HG03097 (cell line): ENCODE results near the gene CDRT15.
"Not testable (repeated sequence)": the region's sequence is repeated elsewhere in the genome, so short reads cannot be mapped to it uniquely, and the experiment has no call there.

Experiments
- ATAC-seq: cut with Tn5 transposase; IDR thresholded peaks from one replicate; pipeline ENCODE4 v1.9.1; 2021; ENCODE audit not compliant: unreplicated experiment, low FRiP score

CDRT15 gene

DNA sequence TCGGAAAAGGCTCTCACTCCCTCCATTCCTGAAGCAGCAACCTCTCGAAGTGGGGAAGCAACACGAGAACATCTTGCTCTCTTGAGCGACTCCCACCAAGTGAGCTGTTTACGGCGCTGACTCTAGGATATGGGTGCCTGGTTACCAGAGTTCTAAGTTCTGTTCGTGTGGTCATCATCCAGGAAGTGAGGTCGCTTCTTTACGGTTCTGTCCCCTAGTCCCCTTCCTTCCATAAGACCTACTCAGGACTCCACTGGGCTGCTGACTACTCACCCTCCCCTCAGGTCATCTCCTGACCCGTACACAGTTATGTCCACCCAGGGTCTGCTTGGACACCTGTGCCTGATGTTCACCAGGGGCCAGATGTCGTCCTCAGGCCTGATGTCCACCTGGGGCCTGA is at the start of gene CDRT15:
CDRT15 (minus strand) TSS at position 101 of the 400 bp plus-strand sequence; CDS start at position 72, 29 bp downstream.
- not testable (repeated sequence) for ATAC-seq

DNA sequence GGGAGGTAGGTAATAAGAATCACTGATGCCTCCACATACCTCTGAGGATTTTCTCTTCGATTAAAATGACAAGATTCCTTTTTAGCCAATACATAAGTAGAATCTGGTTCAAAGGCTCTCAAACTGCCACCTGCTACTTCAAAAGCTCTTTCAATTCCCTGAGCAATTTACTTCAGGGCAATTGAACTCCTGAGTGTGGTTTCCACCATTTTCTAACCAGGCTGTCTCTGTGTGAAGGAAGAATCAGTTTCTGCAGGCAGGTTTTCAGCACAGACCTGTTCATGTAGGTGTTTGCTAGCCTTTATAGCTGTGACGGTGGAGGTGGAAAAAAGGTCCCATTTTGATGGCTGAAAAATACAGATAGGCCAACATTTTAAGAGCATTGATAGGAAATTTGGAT is 46.1 kb upstream of the CDRT15 start:
- no peak for ATAC-seq

DNA sequence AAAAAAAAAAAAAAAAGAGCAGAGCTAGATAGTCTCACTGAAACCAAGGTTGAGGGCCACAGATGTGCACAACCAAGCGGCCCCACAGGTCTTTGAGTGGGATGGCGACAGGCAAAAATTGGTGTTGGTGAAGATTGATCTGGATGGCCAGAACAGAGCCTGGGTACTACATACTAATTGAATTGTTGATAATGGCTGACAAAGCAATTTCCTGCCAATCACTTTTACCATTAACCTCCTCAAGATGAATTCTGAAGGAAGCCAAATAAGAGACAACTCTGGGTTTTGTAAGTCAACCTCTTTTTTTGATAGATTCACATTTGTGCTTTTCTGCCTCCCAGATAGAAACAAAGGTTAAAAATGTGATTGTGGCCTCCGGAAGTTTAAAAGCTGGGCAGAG is 44.9 kb upstream of the CDRT15 start:
- no peak for ATAC-seq

DNA sequence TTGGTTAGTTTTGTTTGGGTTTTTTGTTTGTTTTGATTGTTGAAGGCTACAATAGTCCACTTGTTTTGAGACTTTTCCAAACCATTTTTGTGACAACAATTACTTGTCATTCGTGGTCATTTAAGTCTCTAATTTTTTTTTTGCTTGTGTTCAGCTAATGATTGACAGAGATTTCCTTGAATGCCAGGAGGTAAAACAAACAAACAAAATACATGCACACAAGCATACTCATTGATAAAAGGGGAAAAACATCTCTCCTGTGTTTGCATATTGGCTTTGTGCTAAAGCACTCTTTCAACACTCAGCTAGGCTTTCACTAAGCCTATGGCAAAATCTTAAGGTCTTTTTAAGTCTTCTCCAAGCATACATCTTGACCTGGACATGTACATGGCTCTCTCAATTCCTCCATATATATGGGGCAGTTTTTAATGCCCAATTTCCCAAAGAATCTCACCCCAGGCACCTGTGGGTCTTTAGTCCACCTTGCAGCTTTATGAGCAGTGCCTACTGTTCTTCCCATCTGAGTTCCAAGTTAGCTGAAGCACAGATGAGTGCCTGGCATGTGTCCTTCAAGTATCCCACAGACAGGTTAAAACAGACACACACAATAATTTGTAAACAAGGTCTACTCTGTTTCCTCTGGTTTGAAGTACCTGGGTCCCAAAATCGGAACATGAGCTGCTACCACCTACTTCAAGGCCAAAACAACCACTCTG is 40.0 kb upstream of the CDRT15 start:
- ATAC-seq = no peak

DNA sequence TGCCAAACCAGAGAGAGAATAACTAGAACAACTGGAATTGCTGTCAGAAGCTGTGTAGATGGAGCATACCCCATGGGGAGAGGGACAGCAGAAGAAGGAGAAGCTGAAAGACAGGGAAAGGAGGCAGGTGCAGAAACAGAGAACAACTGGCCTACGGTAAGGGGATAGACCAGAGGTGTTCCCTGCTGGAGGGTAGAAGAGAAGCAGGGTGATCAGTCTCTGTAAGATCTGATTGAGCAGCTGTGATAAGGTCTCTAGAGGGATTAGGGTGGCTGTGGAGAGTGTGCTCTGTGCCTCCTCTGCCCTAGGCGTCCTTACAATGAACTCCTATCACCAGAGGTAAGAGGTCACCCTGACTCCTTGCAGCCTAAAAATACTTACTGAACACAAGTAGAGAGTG is 33.8 kb upstream of the CDRT15 start:
- no peak for ATAC-seq

DNA sequence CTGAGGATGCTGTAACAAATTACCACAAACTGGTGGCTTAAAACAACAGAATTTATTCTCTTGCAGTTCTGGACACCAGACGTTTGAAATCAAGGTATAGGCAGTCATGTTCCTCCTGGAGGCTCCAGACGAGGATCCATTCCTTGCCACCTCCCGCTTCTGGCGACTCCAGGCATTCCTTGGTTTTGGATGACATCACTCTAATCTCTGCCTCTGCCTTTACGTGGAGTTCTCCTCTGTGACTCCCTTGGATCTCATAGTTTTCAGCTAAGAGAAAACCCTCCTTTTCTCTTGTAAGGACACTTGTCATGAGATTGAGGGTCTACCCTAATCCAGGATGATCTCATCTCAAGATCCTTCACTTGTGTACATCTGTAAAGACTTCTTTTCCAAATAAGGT is 32.8 kb upstream of the CDRT15 start:
- ATAC-seq = no peak

DNA sequence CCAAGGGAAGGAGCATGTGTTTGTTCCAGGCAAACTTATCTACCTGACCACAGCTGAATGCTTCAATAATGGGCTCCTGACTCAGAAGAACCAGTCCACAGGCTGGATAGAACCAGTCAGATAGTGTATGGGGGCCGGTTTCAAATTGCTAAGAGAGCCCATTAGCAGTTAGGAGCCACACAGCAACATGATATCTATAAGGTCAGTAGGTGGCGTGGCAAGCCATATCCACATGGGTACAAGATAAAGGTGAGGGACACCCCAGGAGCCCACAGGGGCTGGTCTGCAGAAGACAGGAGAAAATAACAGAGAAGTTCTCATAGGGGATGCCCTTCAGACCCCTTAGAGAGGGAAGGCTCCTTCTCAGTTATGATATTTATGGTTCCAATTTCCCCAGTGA is 31.6 kb upstream of the CDRT15 start:
- ATAC-seq = no peak

DNA sequence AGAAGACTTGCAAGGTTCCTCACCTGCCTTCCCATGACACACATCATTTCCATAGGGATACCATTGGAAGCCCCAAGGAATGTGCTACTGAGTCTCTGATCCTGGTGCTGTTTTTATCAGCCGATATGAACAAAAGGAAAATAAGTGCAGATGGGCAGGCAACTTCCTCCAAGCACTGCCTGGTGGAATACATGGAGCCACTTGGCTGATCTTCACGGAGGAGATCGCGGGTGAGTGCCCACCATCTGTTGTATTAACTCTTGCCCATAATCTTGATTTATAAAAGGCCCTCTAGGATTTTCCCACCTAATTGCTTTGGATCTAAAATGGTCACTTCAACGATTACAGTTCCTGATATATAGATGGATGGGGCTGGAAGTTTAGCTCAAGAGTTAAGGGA is 24.7 kb upstream of the CDRT15 start:
- no peak for ATAC-seq

DNA sequence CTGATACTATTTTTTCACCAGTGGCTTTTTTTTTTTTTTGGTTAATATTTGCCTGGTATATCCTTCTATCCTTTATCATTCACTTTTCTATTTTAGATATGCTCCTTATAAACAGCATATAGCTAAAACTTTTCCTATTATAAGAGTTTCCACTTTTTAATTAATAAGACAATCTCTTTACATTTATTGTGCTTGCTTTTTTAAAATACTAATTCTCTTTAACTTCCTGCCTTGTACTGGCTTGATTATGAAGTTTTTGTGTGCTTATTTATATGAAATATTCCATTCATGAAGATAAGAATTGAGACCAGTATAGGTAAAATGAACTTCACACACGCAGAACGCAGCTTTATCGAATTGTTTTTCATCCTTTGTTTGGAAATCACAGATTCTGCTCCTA is 9.0 kb upstream of the CDRT15 start:
- no peak for ATAC-seq

DNA sequence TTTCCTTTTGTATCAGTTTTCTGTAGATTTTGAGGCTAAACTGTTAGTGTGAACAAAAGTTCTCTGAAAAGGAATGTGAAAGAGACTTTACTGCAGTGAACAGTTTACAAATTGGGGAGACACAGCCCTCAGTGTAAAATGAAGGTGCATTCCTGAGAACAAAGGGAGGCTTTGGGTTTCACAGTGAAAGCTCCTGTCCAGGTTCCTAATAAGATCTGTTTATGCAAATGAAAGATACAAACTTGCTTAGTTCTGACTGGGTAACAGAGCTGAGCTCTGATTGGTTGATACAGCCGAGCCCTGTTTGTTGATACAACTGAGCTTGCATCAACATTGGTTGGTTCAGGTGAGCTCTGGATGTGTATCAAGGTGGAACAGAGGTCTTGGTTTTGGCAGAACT is 8.3 kb upstream of the CDRT15 start:
- no peak for ATAC-seq

DNA sequence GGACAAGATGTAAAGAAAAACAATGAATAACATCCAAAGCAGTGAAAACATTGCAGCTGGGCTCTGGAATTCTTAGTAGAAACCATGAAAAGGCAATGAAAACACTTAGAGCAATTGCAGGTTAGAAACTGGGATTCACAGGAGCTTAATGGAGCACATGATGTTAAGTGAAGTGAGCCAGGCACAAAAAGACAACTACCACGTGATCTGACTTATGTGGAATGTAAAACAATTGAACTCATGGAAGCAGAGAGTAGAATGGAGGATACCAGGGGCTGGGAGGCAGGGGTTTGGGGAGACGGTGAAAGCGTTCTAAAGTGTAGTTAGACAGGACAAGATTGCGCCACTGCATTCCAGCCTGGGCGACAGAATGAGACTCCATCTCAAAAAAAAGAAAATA is 2.6 kb upstream of the CDRT15 start:
- ATAC-seq = not testable (repeated sequence)

DNA sequence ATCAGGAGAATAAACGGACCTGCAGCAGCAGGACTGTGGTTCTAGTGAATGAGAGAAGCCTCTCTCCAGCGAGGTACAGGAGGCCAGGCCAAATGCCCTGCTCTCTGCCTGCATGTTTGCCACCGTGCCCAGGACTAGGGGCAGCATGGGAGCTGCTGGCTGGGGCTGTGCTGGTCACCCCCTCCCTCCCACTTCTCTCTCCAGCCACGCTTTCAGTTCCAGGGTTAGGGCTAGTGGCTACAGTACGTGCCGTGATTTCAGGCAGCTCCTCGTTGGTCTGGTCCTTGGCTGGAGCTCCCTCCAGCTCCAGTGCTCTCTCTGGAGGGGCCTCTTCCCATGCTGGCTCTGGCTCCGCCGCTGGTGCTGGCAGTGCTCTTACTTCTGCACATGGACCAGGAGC is 630 bp downstream of the CDRT15 start:
- not testable (repeated sequence) for ATAC-seq

DNA sequence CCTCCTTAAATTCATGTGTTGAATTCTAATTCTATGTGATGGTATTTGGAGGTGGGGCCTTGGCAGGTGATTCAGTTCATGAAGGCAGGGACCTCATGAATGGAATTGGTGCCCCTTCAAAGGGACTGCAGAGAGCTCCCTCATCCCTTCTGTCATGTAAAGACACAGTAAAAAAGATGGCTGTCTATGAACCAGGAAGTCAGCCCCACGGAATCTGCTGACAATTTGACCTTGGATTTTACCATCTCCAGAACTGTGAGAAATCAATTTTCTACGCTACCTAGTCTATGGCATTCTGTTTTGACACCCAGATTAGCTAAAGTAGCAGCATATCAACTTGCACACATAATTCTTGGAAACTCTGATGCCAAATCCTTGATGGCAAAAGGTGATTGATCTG is 1.6 kb downstream of the CDRT15 start:
- not testable (repeated sequence) for ATAC-seq

DNA sequence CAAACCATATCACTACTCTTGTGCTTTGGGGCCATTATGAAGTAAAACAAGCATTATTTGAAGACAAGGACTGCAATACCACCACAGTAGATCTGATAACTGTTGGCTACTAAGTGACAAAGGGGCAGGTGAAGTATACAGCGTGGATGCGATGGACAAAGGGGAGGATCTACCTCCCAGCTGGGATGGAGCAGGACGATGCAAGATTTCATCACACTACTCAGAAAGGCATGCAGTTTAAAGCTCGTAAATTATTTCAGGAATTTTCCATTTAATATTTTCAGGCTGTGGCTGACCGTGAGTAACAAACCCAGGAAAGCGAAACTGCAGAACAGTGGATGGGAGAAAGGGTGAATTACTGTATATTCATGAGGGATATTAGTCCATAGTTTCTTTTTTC is 5.5 kb downstream of the CDRT15 start:
- ATAC-seq = not testable (repeated sequence)

DNA sequence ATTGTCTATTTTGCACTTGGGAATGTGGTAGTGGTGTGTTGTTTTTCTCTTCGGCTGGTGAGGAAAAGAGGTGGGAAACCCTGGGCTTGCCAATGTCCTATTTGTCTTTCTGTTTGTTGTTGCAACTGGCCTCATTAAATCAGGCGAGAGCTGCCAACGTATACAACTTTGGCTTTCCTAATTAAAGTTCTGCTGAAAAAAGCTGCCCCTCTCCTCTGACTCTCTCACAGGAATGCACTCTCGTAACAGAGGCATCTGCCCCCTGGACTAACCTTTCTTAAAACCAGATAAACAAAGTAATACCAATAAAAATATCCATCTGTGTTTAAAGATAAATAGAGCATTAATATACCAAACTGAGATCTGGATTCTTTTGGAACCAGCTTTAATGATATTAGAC is 7.8 kb downstream of the CDRT15 start:
- no peak for ATAC-seq

DNA sequence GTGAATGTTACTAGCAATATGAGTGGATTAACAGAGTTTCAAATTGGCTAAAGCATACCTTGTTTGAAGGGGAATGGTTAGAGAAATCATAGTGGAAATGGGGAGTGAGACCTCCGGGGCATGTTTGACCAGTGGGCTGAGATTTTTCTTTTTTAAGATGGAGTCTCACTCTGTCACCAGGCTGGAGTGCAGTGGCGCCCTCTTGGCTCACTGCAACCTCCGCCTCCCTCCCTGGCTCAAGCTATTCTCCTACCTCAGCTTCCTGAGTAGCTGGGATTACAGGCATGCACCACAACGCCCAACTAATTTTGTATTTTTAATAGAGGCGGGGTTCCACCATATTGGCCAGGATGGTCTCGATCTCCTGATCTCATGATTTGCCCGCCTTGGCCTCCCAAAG is 9.6 kb downstream of the CDRT15 start:
- no peak for ATAC-seq

DNA sequence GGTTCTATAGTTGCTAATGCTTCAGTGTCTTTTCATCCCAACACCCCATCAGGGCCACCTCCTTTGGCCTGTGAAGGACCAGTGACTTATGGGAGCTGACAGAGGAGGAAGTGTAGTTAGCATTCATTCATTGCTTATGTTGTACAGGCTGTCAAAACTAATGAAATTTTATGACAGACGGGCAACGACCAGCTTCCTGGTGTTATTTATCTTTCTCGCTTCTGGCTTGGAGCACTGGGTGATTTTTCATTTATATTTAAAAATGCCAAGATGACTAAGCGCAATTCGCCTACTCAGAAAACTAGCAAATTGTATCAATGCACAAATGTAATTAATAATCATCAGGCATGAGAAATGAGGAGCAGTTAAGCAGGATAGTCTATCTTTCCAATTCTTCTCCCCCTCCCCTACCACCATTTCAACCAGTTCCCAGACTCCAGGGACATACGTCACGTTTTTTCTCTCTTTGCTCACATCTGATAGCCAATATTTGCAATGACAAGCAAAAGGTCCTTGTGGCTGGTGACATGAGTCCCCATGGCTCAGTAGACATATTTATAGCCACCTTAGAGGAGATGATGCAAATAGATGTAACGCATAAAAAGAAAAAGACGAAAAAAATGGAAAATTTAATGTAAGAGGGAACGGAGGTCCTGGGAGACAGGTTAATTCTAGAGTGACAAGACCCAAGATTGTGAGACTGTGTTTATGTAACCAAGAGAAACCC is 11.2 kb downstream of the CDRT15 start:
- ATAC-seq = no peak

DNA sequence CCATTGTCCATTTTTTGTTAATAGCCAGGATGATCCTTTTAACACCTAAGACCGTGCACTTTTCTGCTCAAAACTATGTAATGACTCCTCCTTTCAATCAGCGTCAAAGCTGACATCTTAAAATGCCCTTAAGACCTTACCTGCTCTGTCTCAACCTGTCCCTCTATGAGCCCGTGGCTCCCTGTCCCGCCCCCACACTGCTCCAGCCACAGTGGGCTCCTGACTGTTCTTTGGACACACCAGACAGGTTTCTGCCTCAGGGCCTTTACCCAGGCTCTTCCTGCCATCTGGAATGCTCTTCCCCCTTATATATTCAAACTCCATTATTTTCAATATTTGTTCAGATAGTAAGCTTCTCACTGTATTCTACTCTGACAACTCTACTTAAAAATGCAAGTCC is 14.1 kb downstream of the CDRT15 start:
- no peak for ATAC-seq

DNA sequence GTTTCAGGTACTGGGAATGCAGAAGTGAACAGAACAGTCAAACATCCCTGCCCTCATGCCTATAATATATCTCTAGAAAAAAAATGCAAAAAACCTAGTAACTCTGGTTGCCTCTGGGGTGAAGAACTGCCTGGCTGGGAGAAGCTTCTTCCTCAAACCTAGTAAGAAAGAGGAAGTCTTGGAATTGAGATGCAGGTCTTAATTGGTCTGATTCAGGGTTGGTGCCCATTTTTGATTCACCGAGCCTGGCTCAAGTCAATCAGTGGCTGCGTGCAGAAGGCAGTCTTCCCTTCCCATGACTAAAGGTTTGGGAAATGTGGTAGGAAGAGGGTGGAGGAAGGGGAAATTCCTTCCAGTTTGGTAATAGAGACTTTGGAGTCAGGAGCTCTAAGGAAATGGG is 22.4 kb downstream of the CDRT15 start:
- ATAC-seq = no peak

DNA sequence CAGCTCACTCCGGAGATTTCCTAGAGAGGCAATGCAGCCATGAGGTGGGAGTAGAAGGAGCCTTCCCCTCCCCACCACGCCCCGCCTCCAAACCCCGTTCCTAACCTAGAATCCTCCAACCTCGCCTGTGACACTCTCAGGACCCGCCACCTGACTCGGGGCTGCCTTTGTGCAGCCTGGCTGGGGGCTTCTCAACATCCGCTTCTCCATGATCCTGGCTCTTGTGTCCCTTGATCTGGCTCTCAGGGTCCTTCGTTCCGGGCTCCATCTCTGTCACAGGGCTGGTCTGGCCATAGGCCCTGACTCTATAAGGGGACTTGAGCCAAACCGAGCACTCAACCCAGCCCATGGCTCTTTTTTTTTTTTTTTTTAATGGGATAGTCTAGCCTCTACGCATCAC is 24.3 kb downstream of the CDRT15 start:
- no peak for ATAC-seq

DNA sequence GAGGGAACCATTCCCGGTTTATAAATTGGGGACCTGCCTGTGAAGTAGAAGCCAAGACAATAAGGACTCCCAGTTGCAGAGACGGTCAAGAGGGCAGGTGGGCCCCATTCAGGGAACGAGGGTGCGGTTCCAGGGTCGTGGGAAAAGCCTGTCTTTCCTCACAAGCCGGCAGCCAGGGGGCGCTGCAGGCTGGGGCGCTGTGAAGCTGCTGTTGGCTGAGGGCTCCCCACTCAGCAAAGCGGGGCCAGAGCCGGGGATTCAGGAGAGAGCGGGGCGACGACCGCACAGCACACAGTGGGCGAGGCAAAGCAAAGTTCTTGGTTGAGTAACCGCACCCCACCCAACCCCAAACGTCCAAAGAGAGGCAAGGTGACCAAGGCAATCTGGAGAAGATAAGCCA is 24.9 kb downstream of the CDRT15 start:
- no peak for ATAC-seq

DNA sequence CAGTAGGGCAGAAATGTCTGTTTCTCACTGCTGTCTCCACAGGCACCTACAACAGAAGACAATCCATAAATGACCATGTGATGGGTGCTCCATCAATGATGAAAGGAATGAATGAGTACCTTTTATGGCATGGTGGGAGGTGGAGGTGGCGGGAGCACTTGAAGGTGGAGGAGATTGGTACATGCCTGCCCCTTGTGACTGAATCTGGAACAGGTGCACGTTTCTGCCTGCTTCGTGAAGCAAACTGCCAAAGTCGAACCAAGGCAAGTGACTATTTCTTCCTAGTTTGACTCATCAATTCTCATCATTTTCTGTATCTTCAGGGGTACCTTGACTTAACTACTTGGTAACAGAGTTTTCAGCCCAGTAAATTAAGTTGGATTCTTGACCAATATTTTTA is 25.4 kb downstream of the CDRT15 start:
- no peak for ATAC-seq
